GM12801 (cell line): ENCODE data around the gene MLLT1.

Source experiments
- CTCF ChIP-seq: IDR thresholded peaks from one replicate; pipeline ENCODE4 v1.5.1; 2011; ENCODE audit warnings: control low read depth; ENCODE audit not compliant: insufficient read length; ENCODE audit errors: extremely low read depth

MLLT1 gene

DNA sequence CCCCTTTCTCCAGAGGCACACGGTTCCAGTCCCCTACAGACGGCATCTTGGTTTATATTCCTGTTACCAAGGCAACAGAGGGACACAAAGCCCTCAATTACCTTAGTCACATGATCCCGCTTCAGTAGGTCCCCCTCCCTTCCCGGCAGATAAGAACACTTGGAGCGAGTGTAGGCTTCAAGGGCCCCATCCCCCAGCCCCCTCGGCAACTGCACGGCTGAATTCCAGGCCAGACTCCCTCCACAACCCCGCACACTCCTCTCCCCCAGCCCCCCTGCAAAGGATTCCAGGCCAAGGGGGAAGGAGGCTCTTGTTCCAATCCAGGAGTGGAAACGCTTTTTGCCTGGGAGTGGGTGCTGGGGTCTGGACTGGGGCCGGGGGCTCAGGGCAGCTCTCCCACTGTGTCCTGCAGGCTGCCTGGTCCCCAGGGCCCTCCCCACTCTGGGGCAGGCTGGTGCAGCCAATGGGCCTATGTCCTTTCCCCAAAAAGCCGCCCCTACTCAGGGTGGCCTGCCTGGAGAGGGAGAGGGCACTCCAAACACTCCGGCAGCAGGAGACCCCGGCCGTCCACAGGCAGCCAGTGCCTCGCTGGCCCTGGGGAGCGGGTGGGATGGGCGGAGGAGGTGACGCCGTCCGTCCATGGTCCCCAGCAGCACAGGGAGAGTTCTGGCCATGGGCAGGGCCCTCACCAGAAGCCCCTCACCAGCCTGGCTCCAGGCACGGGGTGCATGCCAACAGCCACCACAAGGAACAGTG, 62.6 kb downstream of the MLLT1 start:
- TF ChIP-seq CTCF = no peak

GRCh38 chr19:6216236-6216995, 63.4 kb downstream of the MLLT1 start:
- TF ChIP-seq CTCF = no peak

DNA sequence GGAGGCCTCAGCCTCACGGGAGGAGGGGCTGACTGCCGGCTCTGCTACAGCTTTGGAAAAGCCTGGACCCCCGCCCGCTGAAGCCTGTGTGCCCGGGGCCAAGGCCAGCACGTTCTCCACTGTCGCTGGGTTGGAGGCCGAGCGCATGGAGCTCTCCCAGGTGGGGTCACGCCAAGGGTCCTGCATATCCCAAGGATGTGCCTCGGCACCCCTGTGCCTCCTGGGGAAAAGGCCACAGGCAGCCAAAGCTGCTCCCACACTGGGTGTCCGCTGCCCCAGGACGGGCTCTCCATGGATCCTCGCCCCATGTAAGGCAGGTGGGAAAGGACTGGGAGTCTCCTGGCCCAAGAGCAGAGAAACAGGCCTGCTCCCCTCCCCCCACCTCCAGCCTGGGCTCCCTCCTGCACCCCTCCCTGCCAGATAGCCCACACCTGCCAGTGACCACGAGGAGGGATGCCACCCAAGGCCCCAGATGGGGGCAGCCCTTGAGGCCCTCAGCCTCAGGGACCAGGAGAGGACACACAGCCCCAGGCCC, 64.0 kb downstream of the MLLT1 start:
- no peak for TF ChIP-seq CTCF

DNA sequence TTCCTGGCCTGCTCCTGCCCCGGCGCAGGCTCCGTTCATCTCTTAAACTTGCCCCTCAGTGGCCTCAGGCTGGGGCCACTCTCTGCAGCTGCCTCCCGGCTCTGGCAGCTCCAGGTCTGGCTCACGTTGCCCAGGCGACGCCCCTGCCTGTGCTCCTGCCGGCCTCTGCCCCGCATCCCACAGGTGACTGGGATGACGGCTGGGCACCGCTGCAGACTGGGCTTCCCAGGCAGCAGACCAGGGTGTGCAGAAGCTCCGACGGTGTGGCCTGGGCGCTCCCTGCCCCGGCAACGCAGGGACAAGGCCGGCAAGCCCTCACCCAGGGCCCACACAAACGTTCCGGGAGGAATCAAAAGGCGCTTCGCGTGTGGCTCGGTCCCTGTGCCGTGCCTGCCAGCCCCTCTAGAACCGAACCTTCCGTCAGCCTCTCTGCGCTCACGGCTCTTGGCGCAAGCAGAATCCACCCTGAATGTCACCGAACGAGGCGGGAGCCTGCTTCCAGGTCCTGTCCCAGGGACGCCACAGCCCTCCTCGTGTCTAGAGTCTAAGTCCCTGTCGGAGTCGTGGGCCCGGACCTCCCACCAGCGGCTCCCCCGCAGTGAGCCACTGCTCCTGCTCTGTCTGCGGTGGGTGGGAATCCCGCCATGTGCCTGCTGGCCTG, 64.8 kb downstream of the MLLT1 start:
- no peak for TF ChIP-seq CTCF

DNA sequence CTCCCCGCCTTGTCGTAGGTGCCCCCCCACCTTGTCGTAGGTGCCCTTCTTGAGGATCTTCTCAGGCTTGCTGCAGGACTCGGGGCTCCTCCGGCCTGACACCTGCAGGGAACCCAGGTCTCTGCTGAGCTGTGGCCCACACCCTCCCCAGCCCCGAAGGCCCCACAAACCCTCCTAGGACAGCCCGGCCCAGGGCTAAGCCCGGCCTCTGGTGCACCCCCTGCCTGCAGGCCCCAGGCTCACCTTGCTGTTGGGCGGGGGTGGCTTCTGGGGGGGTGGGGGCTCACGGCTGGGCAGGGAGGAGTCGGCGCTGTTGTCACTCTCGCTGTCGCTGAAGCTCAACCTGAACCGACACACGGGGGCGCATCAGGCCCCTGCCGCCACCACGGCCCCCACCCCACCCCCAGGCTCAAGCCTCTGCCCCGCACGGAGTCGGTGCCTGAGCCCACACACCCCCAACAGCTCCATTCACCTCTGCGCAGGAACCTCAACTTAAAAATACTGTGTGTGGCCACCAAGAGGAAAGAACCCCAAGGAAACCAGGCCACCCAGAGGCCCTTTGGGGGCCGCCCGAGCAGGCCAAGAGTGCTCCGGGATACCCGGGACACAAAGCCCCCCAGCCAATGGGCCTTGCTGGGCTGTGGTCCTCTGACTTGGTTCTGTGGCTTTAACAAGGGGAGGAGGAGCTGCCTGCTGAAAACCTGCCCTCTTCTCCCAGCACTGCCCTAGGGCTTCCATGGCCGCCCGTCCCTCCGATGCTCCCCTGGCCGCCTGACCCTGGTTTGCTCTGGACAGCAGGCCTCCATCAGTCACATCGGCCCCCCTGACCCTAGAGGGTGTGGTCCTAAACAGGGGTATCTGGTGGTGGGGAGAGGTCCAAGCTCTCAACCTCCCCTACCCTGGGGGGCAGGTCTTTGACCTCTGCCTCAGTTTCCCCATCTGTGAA, 65.8 kb downstream of the MLLT1 start:
- TF ChIP-seq CTCF = no peak

GRCh38 chr19:6213266-6213595, 66.5 kb downstream of the MLLT1 start:
- no peak for TF ChIP-seq CTCF
